Activated B cell treated with CpG ODN at 0.5 μM for 24 hours (primary cell): ENCODE data around the gene PIM2. TPM values are rescaled to one million over a fixed set of nuclear protein-coding genes. Genes with fewer than 3 reads are reported as not detected.

Experiments used
- ATAC-seq: fragments of 200-7000 bp; cut with Tn5 transposase; one replicate; pipeline ENCODE4 v1.10.0; 2021; ENCODE audit warnings: low read depth, mild to moderate bottlenecking, moderate library complexity
- CTCF ChIA-PET: fragments of 350-600 bp; sonication (Branson Sonifier 250); formaldehyde crosslinking; loops from one replicate; lab custom pipeline; 2021; ENCODE audit warnings: antibody characterized with exemption; lab: Charles Lee
- POLR2A ChIA-PET: fragments of 350-600 bp; sonication (Branson Sonifier 250); formaldehyde crosslinking; loops from one replicate; lab custom pipeline; 2021; ENCODE audit warnings: antibody characterized with exemption; lab: Charles Lee
- DNase-seq: peaks from one replicate; pipeline ENCODE4 v3.0.0; 2022
- H3K27ac Mint-ChIP-seq: one replicate; pipeline ENCODE4 v1.8.0; 2020; ENCODE audit warnings: mixed read lengths
- H3K27me3 Mint-ChIP-seq: one replicate; pipeline ENCODE4 v1.8.0; 2021; ENCODE audit warnings: mixed read lengths
- H3K36me3 Mint-ChIP-seq: one replicate; pipeline ENCODE4 v1.8.0; 2021; ENCODE audit warnings: low read depth, mixed read lengths
- H3K4me1 Mint-ChIP-seq: one replicate; pipeline ENCODE4 v1.8.0; 2021; ENCODE audit warnings: mixed read lengths
- H3K4me3 Mint-ChIP-seq: one replicate; pipeline ENCODE4 v1.8.0; 2020; ENCODE audit warnings: mild to moderate bottlenecking, mixed read lengths
- H3K9me3 Mint-ChIP-seq: one replicate; pipeline ENCODE4 v1.8.0; 2020; ENCODE audit warnings: mixed read lengths
- intact Hi-C: fragments of 100-400 bp; cut with micrococcal nuclease; formaldehyde crosslinking; loops from one replicate; pipeline ENCODE4 v1.15.1; 2024
- total RNA-seq: library from RNA; stranded (reverse); gene quantifications from 2 replicates; pipeline ENCODE4 v1.2.3, GENCODE V29; 2022
- TF ChIP-seq, protein P1 (sequence below): fragments of 200-600 bp; IDR thresholded peaks from one replicate; pipeline ENCODE4 v1.8.0; 2022; ENCODE audit warnings: antibody characterized with exemption, mild to moderate bottlenecking

Gene PIM2
- total RNA-seq, 1 donor from 2014 or later: 351 TPM

DNA sequence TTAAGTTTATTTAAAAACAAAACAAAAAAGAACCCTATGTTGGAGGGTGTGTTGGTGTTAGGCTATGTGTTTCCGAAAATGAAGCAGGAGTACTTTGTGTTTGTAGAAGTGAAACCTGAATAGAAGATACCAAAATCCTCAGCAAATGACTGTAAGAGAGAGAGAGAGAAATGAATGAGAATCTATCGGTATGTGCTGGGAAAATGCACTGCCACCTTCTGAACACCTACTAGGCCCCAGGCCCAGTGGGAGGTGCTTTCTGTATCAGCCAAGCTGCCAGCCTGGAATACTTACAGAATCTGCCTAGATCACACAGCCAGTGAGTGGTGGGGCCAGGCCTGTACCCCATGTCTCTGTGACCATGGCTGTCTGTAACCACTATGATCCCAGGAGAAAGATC is 14.9 kb upstream of the PIM2 start:
- Mint-ChIP-seq H3K4me1 (peaks cover 65% of the 10 kb centered on the region), H3K36me3 (peaks cover 39% of the 10 kb centered on the region), H3K27ac (peak overlapping the region; percentile 88), H3K27me3 (no peaks in the 10 kb centered on the region), H3K9me3 (no peaks in the 10 kb centered on the region), H3K4me3 (peak overlapping the region; percentile 60)
- ChIA-PET POLR2A (interaction anchor here (17.9 kb wide), 1 partner anchor 19 kb away, joined by 718 read pairs; the partner anchor contains the start of genes PIM2 and SLC35A2), CTCF (no interaction called here)
- intact Hi-C loops: loop anchor here (10.0 kb wide), 1 partner anchor 359 kb away; the partner anchor contains the start of gene RBM3
- no peak for ATAC-seq
- DNase-seq: no peak
- TF ChIP-seq, protein P1, sequence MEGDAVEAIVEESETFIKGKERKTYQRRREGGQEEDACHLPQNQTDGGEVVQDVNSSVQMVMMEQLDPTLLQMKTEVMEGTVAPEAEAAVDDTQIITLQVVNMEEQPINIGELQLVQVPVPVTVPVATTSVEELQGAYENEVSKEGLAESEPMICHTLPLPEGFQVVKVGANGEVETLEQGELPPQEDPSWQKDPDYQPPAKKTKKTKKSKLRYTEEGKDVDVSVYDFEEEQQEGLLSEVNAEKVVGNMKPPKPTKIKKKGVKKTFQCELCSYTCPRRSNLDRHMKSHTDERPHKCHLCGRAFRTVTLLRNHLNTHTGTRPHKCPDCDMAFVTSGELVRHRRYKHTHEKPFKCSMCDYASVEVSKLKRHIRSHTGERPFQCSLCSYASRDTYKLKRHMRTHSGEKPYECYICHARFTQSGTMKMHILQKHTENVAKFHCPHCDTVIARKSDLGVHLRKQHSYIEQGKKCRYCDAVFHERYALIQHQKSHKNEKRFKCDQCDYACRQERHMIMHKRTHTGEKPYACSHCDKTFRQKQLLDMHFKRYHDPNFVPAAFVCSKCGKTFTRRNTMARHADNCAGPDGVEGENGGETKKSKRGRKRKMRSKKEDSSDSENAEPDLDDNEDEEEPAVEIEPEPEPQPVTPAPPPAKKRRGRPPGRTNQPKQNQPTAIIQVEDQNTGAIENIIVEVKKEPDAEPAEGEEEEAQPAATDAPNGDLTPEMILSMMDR: no peak

DNA sequence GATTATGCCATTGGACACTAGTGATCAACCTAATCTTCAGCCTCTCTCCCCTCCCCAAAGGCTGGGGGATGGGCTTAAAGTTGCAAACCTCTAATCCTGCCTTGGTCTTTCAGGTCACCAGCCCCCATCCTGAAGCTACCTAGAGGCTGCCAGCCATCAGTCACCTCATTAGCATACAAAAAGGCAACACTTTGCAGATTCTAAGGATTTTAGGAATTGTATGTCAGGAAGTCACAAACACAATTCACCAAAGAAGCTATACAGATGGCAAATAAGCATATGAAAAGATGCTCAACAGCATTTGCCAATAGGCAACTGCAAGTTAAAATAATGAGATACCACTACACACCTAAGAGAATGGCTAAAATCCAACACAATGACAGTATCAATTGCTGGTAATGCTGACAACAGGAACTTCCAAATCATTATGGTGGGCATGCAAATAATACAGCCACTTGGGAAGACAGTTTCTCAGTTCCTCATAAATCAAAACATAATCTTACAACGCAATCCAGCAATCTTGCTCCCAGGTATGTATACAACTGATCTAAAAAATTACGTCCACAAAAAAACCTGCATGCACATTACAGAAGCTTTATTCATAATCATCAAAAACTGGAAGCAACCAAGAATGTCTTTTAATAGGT is 9.0 kb upstream of the PIM2 start:
- Mint-ChIP-seq H3K4me1 (peaks cover 43% of the 10 kb centered on the region), H3K9me3 (no peaks in the 10 kb centered on the region), H3K36me3 (peaks cover 46% of the 10 kb centered on the region), H3K27ac (peak overlapping the region; percentile 63), H3K4me3 (peak overlapping the region; percentile 65), H3K27me3 (no peaks in the 10 kb centered on the region)
- peak; percentile 45 for ATAC-seq
- ChIA-PET CTCF (interaction anchor here (0.9 to 1.6 kb wide), 3 partner anchors 9 to 11 kb away, joined by 3 to 5 read pairs (median 4); no protein-coding TSS in a partner anchor), POLR2A (interaction anchor here (0.6 to 6.9 kb wide), 4 partner anchors 9 to 1075 kb away, joined by 4 to 93 read pairs (median 9); partner anchors contain the start of gene PIM2)
- intact Hi-C loops: loop anchor here (1.0 kb wide), 2 partner anchors 9 kb away; partner anchors contain the start of gene PIM2
- no peak for DNase-seq
- TF ChIP-seq, protein P1: no peak

- Mint-ChIP-seq H3K4me3 (no peak overlapping the region), H3K36me3 (peaks cover 49% of the 10 kb centered on the region), H3K4me1 (peaks cover 41% of the 10 kb centered on the region), H3K27ac (no peak overlapping the region), H3K27me3 (no peaks in the 10 kb centered on the region), H3K9me3 (no peaks in the 10 kb centered on the region)
- DNase-seq (no peak), ATAC-seq (no peak)
- intact Hi-C loops: no loop called here
- POLR2A ChIA-PET: interaction anchor here (1.4 to 6.9 kb wide), 3 partner anchors 8 to 12 kb away, joined by 4 to 93 read pairs (median 14); partner anchors contain the start of gene PIM2
- TF ChIP-seq, protein P1: no peak
- CTCF ChIA-PET: interaction anchor here (1.2 to 1.6 kb wide), 2 partner anchors 10 to 11 kb away, joined by 4 to 5 read pairs; no protein-coding TSS in a partner anchor
Observed at GRCh38 chrX:48927123-48927522, 8.3 kb upstream of the PIM2 start.

- TF ChIP-seq, protein P1: no peak
- ChIA-PET CTCF (interaction anchor here (1.2 kb wide), 1 partner anchor 13 kb away, joined by 3 read pairs; no protein-coding TSS in a partner anchor), POLR2A (interaction anchor here (6.9 kb wide), 1 partner anchor 15 kb away, joined by 93 read pairs; no protein-coding TSS in a partner anchor)
- DNase-seq: no peak
- no peak overlapping the region for H3K27ac Mint-ChIP-seq
- peaks cover 47% of the 10 kb centered on the region for H3K36me3 Mint-ChIP-seq
- H3K4me1 Mint-ChIP-seq: peaks cover 46% of the 10 kb centered on the region
- no peak overlapping the region for H3K4me3 Mint-ChIP-seq
- no peaks in the 10 kb centered on the region for H3K27me3 Mint-ChIP-seq
- no peaks in the 10 kb centered on the region for H3K9me3 Mint-ChIP-seq
- intact Hi-C loops: no loop called here
- ATAC-seq: no peak
Observed at GRCh38 chrX:48924270-48924669, 5.4 kb upstream of the PIM2 start.

DNA sequence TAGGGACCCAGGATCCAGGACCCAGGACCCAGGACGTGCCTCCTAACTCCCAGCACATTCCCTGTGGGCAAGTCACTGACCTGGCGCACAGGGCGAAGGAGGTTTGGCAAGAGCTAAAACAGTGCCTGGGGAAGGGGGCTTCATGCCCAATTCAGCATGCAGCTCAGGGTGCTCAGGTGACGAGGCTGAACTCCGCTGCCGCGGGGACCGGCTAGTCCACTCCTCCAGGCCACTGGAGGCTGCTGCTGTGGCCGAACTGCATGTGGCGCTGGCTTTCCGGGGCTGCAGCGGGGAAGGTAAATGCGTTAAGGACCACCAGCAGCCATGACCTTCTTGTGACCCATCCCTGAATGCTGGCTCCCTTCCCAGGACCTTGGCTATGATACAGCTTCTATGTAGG is 4.9 kb upstream of the PIM2 start:
- H3K27me3 Mint-ChIP-seq: no peaks in the 10 kb centered on the region
- ChIA-PET CTCF (no interaction called here), POLR2A (interaction anchor here (6.9 kb wide), 1 partner anchor 15 kb away, joined by 93 read pairs; no protein-coding TSS in a partner anchor)
- H3K9me3 Mint-ChIP-seq: no peaks in the 10 kb centered on the region
- H3K36me3 Mint-ChIP-seq: peaks cover 50% of the 10 kb centered on the region
- ATAC-seq (no peak), DNase-seq (no peak)
- TF ChIP-seq, protein P1: no peak
- peaks cover 45% of the 10 kb centered on the region for H3K4me1 Mint-ChIP-seq
- no peak overlapping the region for H3K27ac Mint-ChIP-seq
- intact Hi-C loops: no loop called here
- H3K4me3 Mint-ChIP-seq: no peak overlapping the region
